22Rv1 (cell line): Measurements from ENCODE around the gene TBCB.

Source experiments
- CTCF ChIP-seq: fragments of 450-650 bp; IDR thresholded peaks from 2 replicates; pipeline ENCODE4 v1.5.1; 2017; ENCODE audit warnings: mild to moderate bottlenecking
- ZFX ChIP-seq: fragments of 450-650 bp; IDR thresholded peaks from 2 replicates; pipeline ENCODE4 v1.6.1; 2017; ENCODE audit warnings: antibody characterized with exemption, borderline replicate concordance

GRCh38 chr19:36086326-36086725, 28.9 kb upstream of the TBCB start:
- no peak for TF ChIP-seq ZFX
- TF ChIP-seq CTCF = no peak
